ENCODE results near the gene PARP8. TPM values are rescaled to one million over a fixed set of nuclear protein-coding genes. Genes with fewer than 3 reads are reported as not detected.
"Not testable (repeated sequence)": the region's sequence is repeated elsewhere in the genome, so short reads cannot be mapped to it uniquely, and the experiment has no call there.

The PARP8 gene
- total RNA-seq, 1 experiment from 2014 or later = 6.8 TPM

- DNase-seq (ENCODE audit: low read depth in 1 of 2, low spot score in 2 of 2); H3K27ac ChIP-seq; H3K9me3 ChIP-seq (replicated peaks); H3K27me3 ChIP-seq (replicated peaks); H3K36me3 ChIP-seq; H3K4me1 ChIP-seq (replicated peaks): not testable (repeated sequence)
- peak overlapping the region; percentile 86 for H3K4me3 ChIP-seq
These were observed 655 bp upstream of the PARP8 start for GRCh38 chr5:50665761-50666202.

- DNase-seq (ENCODE audit: low read depth in 1 of 2, low spot score in 2 of 2) = peak; percentile 53 to 76
These were observed 701 bp downstream of the PARP8 start for GRCh38 chr5:50667023-50667652.

GRCh38 chr5:50667653-50668595, 1.5 kb downstream of the PARP8 start:
- Histone ChIP-seq H3K4me3 (peak overlapping the region; percentile 86), H3K27me3 (replicated peaks) (no peaks in the 10 kb centered on the region), H3K9me3 (replicated peaks) (no peaks in the 10 kb centered on the region), H3K36me3 (peaks cover 4% of the 10 kb centered on the region; the same call in 1 of the 2 replicates), H3K4me1 (replicated peaks) (no peaks in the 10 kb centered on the region), H3K27ac (peak overlapping the region; percentile 94)
- DNase-seq (ENCODE audit: low read depth in 1 of 2, low spot score in 2 of 2) = peak; percentile 70 to 79

More at GRCh38 chr5:50667023-50667652, 701 bp downstream of the PARP8 start:
- H3K4me3 ChIP-seq = peak overlapping the region; percentile 86
- peaks cover 4% of the 10 kb centered on the region; the same call in 1 of the 2 replicates for H3K36me3 ChIP-seq
- no peaks in the 10 kb centered on the region for H3K9me3 ChIP-seq (replicated peaks)
- no peaks in the 10 kb centered on the region for H3K4me1 ChIP-seq (replicated peaks)
- peak overlapping the region; percentile 94 for H3K27ac ChIP-seq
- H3K27me3 ChIP-seq (replicated peaks) = no peaks in the 10 kb centered on the region

GRCh38 chr5:50668636-50669035, 2.2 kb downstream of the PARP8 start:
- H3K9me3 ChIP-seq (replicated peaks); H3K27me3 ChIP-seq (replicated peaks); H3K36me3 ChIP-seq; H3K27ac ChIP-seq; H3K4me3 ChIP-seq; DNase-seq (ENCODE audit: low read depth in 1 of 2, low spot score in 2 of 2); H3K4me1 ChIP-seq (replicated peaks): not testable (repeated sequence)

GRCh38 chr5:50672663-50673062, 6.2 kb downstream of the PARP8 start:
- H3K4me1 ChIP-seq (replicated peaks) = no peaks in the 10 kb centered on the region
- no peak overlapping the region for H3K4me3 ChIP-seq
- no peak for DNase-seq (ENCODE audit: low read depth in 1 of 2, low spot score in 2 of 2)
- H3K36me3 ChIP-seq = no peaks in the 10 kb centered on the region
- H3K9me3 ChIP-seq (replicated peaks) = no peaks in the 10 kb centered on the region
- no peak overlapping the region for H3K27ac ChIP-seq
- H3K27me3 ChIP-seq (replicated peaks) = no peaks in the 10 kb centered on the region

- H3K9me3 ChIP-seq (replicated peaks); H3K4me1 ChIP-seq (replicated peaks); H3K27me3 ChIP-seq (replicated peaks); DNase-seq (ENCODE audit: low read depth in 1 of 2, low spot score in 2 of 2); H3K27ac ChIP-seq; H3K4me3 ChIP-seq; H3K36me3 ChIP-seq: not testable (repeated sequence)
These were observed 7.0 kb downstream of the PARP8 start for GRCh38 chr5:50673444-50673843.

GRCh38 chr5:50675385-50675784, 8.9 kb downstream of the PARP8 start:
- Histone ChIP-seq H3K9me3 (replicated peaks) (no peaks in the 10 kb centered on the region), H3K27ac (no peak overlapping the region), H3K27me3 (replicated peaks) (no peaks in the 10 kb centered on the region), H3K4me1 (replicated peaks) (no peaks in the 10 kb centered on the region; the same call in 1 of the 2 replicates), H3K36me3 (no peaks in the 10 kb centered on the region), H3K4me3 (no peak overlapping the region)
- no peak for DNase-seq (ENCODE audit: low read depth in 1 of 2, low spot score in 2 of 2)

- DNase-seq (ENCODE audit: low read depth in 1 of 2, low spot score in 2 of 2); H3K4me3 ChIP-seq; H3K36me3 ChIP-seq: not testable (repeated sequence)
These were observed 13.1 kb downstream of the PARP8 start for GRCh38 chr5:50679554-50679953.

GRCh38 chr5:50684721-50685120, 18.3 kb downstream of the PARP8 start:
- Histone ChIP-seq H3K36me3 (no peaks in the 10 kb centered on the region), H3K27me3 (replicated peaks) (no peaks in the 10 kb centered on the region), H3K9me3 (replicated peaks) (no peaks in the 10 kb centered on the region), H3K27ac (no peak overlapping the region), H3K4me1 (replicated peaks) (no peaks in the 10 kb centered on the region; the same call in 1 of the 2 replicates), H3K4me3 (no peak overlapping the region)
- no peak for DNase-seq (ENCODE audit: low read depth in 1 of 2, low spot score in 2 of 2)

More at GRCh38 chr5:50679554-50679953, 13.1 kb downstream of the PARP8 start:
- not testable (repeated sequence) for H3K27me3 ChIP-seq (replicated peaks); H3K9me3 ChIP-seq (replicated peaks); H3K27ac ChIP-seq; H3K4me1 ChIP-seq (replicated peaks)

GRCh38 chr5:50687548-50687947, 21.1 kb downstream of the PARP8 start:
- Histone ChIP-seq H3K4me3 (no peak overlapping the region), H3K4me1 (replicated peaks) (no peaks in the 10 kb centered on the region), H3K9me3 (replicated peaks) (no peaks in the 10 kb centered on the region), H3K27ac (no peak overlapping the region), H3K27me3 (replicated peaks) (no peaks in the 10 kb centered on the region), H3K36me3 (no peaks in the 10 kb centered on the region)
- no peak for DNase-seq (ENCODE audit: low read depth in 1 of 2, low spot score in 2 of 2)

GRCh38 chr5:50691399-50692016, 25.1 kb downstream of the PARP8 start:
- Histone ChIP-seq H3K27ac (no peak overlapping the region), H3K36me3 (no peaks in the 10 kb centered on the region), H3K9me3 (replicated peaks) (no peaks in the 10 kb centered on the region), H3K27me3 (replicated peaks) (no peaks in the 10 kb centered on the region), H3K4me1 (replicated peaks) (no peaks in the 10 kb centered on the region), H3K4me3 (no peak overlapping the region)
- DNase-seq (ENCODE audit: low read depth in 1 of 2, low spot score in 2 of 2) = no peak

- H3K4me3 ChIP-seq = no peak overlapping the region
- no peaks in the 10 kb centered on the region for H3K9me3 ChIP-seq (replicated peaks)
- no peaks in the 10 kb centered on the region for H3K36me3 ChIP-seq
- H3K4me1 ChIP-seq (replicated peaks) = no peaks in the 10 kb centered on the region
- H3K27ac ChIP-seq = no peak overlapping the region
- H3K27me3 ChIP-seq (replicated peaks) = no peaks in the 10 kb centered on the region
- DNase-seq (ENCODE audit: low read depth in 1 of 2, low spot score in 2 of 2) = no peak
These were observed 27.7 kb downstream of the PARP8 start for GRCh38 chr5:50694027-50694590.

GRCh38 chr5:50694626-50695025, 28.2 kb downstream of the PARP8 start:
- H3K4me1 ChIP-seq (replicated peaks); H3K9me3 ChIP-seq (replicated peaks); H3K36me3 ChIP-seq; H3K27me3 ChIP-seq (replicated peaks); H3K4me3 ChIP-seq; DNase-seq (ENCODE audit: low read depth in 1 of 2, low spot score in 2 of 2); H3K27ac ChIP-seq: not testable (repeated sequence)

Measured in SJSA1 (cell line).